ENCODE data around the gene LYZL2.

GRCh38 chr10:30577048-30577447 lies 52.5 kb downstream of the LYZL2 start:
- TF ChIP-seq ISL1 (CRISPR knock-in tag; IDR thresholded peaks at IDR 0.05): no peak
- no peak for TF ChIP-seq OSR1 (CRISPR knock-in tag; IDR thresholded peaks at IDR 0.05)
- no peak for TF ChIP-seq ZNF8 (CRISPR knock-in tag; IDR thresholded peaks at IDR 0.05)
- no peak for TF ChIP-seq ESRRG (CRISPR knock-in tag; IDR thresholded peaks at IDR 0.05)
- no peak for TF ChIP-seq SNAI2 (CRISPR knock-in tag; IDR thresholded peaks at IDR 0.05)
- TF ChIP-seq RARB (CRISPR knock-in tag; IDR thresholded peaks at IDR 0.05): no peak
- TF ChIP-seq CSRNP3 (CRISPR knock-in tag; IDR thresholded peaks at IDR 0.05): no peak
- no peak for TF ChIP-seq TOX (CRISPR knock-in tag; IDR thresholded peaks at IDR 0.05; ENCODE audit: borderline replicate concordance)
